Breast epithelium (tissue), 4 donors: ENCODE results near the gene HILPDA. TPM values are rescaled to one million over a fixed set of nuclear protein-coding genes. Genes with fewer than 3 reads are reported as not detected.

ENCODE experiments used
- DNase-seq, 2 donors: peaks; one replicate each; pipeline ENCODE4 v3.0.0-alpha.2; 2019; ENCODE audit warnings: low spot score in 2 of 2
- H3K27ac ChIP-seq, 2 donors: fragments of 200-600 bp; sonication (generic) in 1 of 2; one replicate each; pipeline ENCODE4 v1.5.1; 2016 to 2019; ENCODE audit warnings: mild to moderate bottlenecking in 1 of 2
- H3K27me3 ChIP-seq, 2 donors: fragments of 200-600 bp; sonication (generic) in 1 of 2; one replicate each; pipeline versions ENCODE4 v1.5.1 to v1.6.0; 2017 to 2019; ENCODE audit warnings: control low read depth in 1 of 2, mild to moderate bottlenecking in 1 of 2
- H3K36me3 ChIP-seq: fragments of 200-600 bp; one replicate; pipeline ENCODE4 v1.5.1; 2019
- H3K4me1 ChIP-seq, 2 donors: fragments of 200-600 bp; sonication (generic); one replicate each; pipeline ENCODE4 v1.5.1; 2016 to 2019; ENCODE audit warnings: control low read depth in 1 of 2
- H3K4me3 ChIP-seq, 3 donors: fragments of 200-600 bp; sonication (generic); 1 replicate in 2 of 3; 2 replicates in 1 of 3; pipeline ENCODE4 v1.5.1; 2016 to 2019; ENCODE audit warnings: mild to moderate bottlenecking in 3 of 3, moderate library complexity in 2 of 3
- H3K9me3 ChIP-seq, 2 donors: fragments of 200-600 bp; sonication (generic) in 1 of 2; one replicate each; pipeline ENCODE4 v1.5.1; 2016 to 2019; ENCODE audit warnings: control low read depth in 1 of 2
- POLR2A ChIP-seq: fragments of 450-650 bp; IDR thresholded peaks from one replicate; pipeline ENCODE4 v1.6.1; 2016; ENCODE audit warnings: antibody characterized with exemption, mild to moderate bottlenecking, moderate library complexity
- POLR2AphosphoS5 ChIP-seq, 3 donors: sonication (generic); formaldehyde crosslinking; IDR thresholded peaks; one replicate each; pipeline ENCODE4 v1.6.1; 2017; ENCODE audit warnings: antibody characterized with exemption in 3 of 3
- intact Hi-C: fragments of 100-400 bp; cut with DNase I; formaldehyde crosslinking; loops from one replicate; pipeline ENCODE4 v1.15.1; 2023; ENCODE audit warnings: low total_unique reads
- total RNA-seq, 3 donors: library from RNA; depleted of rRNA; stranded (reverse); fragments of >200 nt; gene quantifications; one replicate each; pipeline ENCODE4 v1.1.0, GENCODE V29; 2016
- TF ChIP-seq, protein P1 (sequence below), 3 donors: fragments of 450-650 bp; IDR thresholded peaks; one replicate each; pipeline ENCODE4 v1.5.1; 2016 to 2017; ENCODE audit warnings: antibody characterized with exemption in 3 of 3, mild to moderate bottlenecking in 3 of 3, moderate library complexity in 3 of 3

HILPDA gene
- total RNA-seq, 3 donors from 2014 or later = 25.3 to 34.4 (median 27.7) TPM

DNA sequence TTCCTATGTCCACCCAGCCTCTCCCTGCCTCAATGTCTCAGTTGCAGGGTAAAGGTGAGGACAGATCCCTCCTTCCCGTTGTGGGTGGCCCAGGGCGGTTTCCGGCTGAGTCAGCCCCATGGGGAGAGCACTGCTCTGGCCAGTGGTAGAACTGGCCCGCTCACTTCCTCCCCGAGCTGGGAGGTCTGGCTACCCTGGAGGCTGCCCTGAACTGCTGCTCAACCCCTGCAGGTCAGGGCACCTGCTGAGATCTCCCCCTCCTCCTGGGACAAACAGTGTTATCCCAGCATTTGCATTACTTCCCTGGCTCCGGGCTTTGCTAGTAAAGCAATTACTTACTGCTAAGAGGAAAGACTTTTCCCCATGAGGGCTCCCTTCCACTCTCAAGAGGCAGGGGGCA lies 24.5 kb upstream of the HILPDA start:
- H3K36me3 ChIP-seq = no peaks in the 10 kb centered on the region
- intact Hi-C loops = no loop called here
- H3K4me1 ChIP-seq = no peaks in the 10 kb centered on the region
- H3K27ac ChIP-seq = no peak overlapping the region
- no peaks in the 10 kb centered on the region for H3K27me3 ChIP-seq
- no peak overlapping the region for H3K4me3 ChIP-seq
- no peaks in the 10 kb centered on the region for H3K9me3 ChIP-seq
- no peak for DNase-seq
- TF ChIP-seq, protein P1, sequence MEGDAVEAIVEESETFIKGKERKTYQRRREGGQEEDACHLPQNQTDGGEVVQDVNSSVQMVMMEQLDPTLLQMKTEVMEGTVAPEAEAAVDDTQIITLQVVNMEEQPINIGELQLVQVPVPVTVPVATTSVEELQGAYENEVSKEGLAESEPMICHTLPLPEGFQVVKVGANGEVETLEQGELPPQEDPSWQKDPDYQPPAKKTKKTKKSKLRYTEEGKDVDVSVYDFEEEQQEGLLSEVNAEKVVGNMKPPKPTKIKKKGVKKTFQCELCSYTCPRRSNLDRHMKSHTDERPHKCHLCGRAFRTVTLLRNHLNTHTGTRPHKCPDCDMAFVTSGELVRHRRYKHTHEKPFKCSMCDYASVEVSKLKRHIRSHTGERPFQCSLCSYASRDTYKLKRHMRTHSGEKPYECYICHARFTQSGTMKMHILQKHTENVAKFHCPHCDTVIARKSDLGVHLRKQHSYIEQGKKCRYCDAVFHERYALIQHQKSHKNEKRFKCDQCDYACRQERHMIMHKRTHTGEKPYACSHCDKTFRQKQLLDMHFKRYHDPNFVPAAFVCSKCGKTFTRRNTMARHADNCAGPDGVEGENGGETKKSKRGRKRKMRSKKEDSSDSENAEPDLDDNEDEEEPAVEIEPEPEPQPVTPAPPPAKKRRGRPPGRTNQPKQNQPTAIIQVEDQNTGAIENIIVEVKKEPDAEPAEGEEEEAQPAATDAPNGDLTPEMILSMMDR (IDR thresholded peaks at IDR 0.05) = no peak

DNA sequence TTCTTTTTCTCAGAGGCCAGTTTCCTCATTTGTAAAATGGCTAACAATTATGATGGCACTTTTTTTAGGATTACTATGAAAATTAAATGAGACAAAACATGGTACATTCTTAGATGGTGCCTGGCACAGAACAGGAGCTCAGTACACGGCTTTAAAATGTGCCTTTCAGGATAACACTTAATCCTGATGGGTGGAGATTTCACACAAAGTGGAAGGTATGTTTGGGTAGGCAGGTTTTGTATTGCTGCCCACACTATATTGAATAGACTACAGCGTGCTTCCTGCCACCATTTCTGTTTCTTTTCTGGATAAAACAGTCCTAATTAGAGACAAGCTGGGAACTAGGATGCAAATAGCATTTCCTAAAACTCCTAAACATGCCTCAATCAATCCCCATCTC lies 23.9 kb upstream of the HILPDA start:
- Histone ChIP-seq H3K4me3 (no peak overlapping the region), H3K4me1 (no peaks in the 10 kb centered on the region), H3K27me3 (no peaks in the 10 kb centered on the region), H3K9me3 (no peaks in the 10 kb centered on the region), H3K27ac (no peak overlapping the region), H3K36me3 (no peaks in the 10 kb centered on the region)
- TF ChIP-seq POLR2A (no peak), POLR2AphosphoS5 (IDR thresholded peaks at IDR 0.05) (no peak)
- TF ChIP-seq, protein P1 (IDR thresholded peaks at IDR 0.05) = no peak
- intact Hi-C loops = no loop called here
- no peak for DNase-seq

DNA sequence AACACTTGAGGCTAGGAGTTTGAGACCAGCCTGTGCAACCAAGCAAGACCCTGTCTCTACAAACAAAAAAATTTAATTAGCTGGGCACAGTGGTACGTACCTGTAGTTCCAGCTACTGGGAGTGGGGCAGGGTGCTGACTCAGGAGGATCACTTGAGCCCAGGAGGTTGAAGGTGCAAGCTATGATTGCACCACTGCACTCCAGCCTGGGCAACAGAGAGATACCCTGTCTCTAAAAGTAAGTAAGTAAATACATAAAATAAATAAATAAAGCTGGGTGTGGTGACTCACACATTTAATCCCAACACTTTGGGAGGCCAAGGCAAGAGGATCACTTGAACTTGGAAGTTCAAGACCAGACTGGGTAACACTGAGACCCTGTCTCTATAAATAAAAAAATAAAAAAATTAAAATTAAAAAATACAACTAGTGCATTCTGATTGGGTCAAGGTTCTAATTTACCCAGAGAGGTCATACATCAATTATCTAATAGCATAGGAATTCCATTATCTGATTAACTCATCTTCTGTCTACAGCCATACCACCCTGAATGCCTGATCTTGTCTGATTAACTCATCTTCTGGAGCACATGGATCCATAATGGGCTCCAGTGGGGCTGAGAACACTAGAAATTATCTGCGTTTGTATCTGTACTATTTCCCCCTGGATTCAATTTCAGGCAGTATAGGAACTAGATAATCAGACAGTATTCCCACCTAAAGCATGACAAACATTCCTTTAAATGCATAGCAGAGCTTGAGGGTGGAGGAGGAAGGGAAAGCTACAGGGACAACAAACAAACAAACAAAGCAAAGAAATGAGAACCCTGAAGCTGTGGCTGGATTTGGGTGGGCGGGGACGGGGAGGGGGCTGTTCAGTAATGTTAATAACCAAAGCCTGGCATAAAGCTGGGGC lies 21.0 kb upstream of the HILPDA start:
- H3K27me3 ChIP-seq = no peaks in the 10 kb centered on the region
- no peaks in the 10 kb centered on the region for H3K36me3 ChIP-seq
- no peak overlapping the region for H3K27ac ChIP-seq
- no peak for TF ChIP-seq POLR2AphosphoS5 (IDR thresholded peaks at IDR 0.05)
- TF ChIP-seq, protein P1 (IDR thresholded peaks at IDR 0.05) = no peak
- no peak for TF ChIP-seq POLR2A
- H3K4me1 ChIP-seq = no peaks in the 10 kb centered on the region
- intact Hi-C loops = no loop called here
- no peak for DNase-seq
- no peaks in the 10 kb centered on the region for H3K9me3 ChIP-seq
- no peak overlapping the region for H3K4me3 ChIP-seq

DNA sequence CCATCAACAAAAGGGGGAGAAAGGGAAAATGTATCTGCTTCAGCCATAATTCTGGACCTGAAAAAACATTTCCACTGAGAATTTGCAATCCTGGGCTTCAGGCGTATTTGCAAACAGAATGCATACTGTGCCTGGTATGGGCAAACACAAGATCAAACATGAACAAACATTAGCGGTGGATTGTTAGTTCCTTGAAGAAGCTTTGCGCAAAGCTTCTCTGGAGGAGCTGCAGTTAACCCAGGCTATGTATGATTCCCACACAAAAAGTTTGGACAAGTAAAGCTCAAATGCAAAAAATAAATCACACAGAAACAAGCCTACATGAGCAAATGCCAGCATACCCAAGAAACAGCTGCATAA lies 20.4 kb upstream of the HILPDA start:
- Histone ChIP-seq H3K9me3 (no peaks in the 10 kb centered on the region), H3K4me3 (no peak overlapping the region), H3K4me1 (no peaks in the 10 kb centered on the region), H3K27me3 (no peaks in the 10 kb centered on the region), H3K27ac (no peak overlapping the region), H3K36me3 (no peaks in the 10 kb centered on the region)
- TF ChIP-seq, protein P1 (IDR thresholded peaks at IDR 0.05) = no peak
- no peak for TF ChIP-seq POLR2A
- no peak for DNase-seq
- intact Hi-C loops = no loop called here

DNA sequence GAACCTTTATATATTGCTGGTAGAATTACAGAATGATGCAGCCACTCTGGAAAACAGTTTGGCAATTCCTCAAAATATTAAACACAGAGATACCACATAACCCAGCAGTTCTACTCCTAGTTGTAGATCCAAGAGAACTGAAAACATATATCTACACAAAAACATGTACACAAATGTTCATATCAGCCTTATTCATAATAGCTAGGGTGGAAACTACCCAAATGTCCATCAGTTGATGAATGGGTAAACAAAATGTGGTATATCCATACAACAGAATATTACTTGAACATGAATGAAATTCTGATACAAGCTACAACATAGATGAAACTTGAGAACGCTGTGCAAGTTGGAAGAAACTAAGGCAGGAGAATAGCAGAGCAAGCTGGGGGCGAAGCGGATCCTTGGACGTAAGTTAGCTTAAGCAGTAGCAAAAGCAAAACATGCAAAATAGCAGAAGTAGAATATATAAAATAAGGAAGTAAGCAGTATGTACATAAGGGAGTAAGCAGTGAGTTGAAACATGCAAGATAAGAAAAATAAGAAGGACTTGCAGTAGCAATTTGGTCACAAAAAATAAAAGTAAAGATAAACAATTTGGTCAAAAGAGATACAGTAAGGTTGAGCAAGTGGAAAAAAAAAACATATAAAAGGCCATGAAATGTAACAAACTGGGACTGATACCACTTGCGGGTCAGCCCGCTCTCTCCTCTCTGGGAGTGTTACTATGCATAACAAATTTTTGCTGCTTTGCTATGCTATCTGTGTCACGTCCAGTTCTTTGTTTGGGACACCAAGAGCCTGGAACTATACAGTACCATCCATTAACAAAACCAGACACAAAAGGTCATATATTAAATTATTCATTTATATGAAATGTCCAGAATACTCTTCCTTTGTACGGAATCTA lies 18.0 kb upstream of the HILPDA start:
- no peaks in the 10 kb centered on the region for H3K27me3 ChIP-seq
- intact Hi-C loops = no loop called here
- H3K4me1 ChIP-seq = no peaks in the 10 kb centered on the region
- H3K27ac ChIP-seq = no peak overlapping the region
- H3K4me3 ChIP-seq = no peak overlapping the region
- no peak for TF ChIP-seq POLR2A
- TF ChIP-seq POLR2AphosphoS5 (IDR thresholded peaks at IDR 0.05) = no peak
- TF ChIP-seq, protein P1 (IDR thresholded peaks at IDR 0.05) = no peak
- H3K36me3 ChIP-seq = no peaks in the 10 kb centered on the region
- no peak for DNase-seq
- no peaks in the 10 kb centered on the region for H3K9me3 ChIP-seq
